Measurements from ENCODE around the gene YKT6.

DNA sequence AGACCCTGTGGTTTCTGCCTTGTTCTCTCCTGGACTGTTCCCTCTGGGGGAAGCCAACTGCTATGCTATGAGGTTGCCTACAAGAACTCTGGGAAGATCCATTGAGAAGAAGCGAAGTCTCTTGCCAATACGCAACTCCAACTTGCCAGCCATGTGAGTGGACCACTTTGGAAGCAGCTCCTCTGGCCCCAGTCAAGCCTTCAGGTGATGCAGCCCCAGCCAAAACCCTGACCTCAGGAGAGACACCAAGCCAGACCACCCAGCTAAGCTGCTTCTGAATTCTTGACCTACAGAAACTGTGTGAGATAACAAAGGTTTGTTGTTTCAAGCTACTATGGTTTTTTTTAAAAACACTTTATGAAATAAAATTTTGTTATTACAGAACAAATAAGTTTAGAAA, 39.4 kb upstream of the YKT6 start:
- TF ChIP-seq, protein P1, sequence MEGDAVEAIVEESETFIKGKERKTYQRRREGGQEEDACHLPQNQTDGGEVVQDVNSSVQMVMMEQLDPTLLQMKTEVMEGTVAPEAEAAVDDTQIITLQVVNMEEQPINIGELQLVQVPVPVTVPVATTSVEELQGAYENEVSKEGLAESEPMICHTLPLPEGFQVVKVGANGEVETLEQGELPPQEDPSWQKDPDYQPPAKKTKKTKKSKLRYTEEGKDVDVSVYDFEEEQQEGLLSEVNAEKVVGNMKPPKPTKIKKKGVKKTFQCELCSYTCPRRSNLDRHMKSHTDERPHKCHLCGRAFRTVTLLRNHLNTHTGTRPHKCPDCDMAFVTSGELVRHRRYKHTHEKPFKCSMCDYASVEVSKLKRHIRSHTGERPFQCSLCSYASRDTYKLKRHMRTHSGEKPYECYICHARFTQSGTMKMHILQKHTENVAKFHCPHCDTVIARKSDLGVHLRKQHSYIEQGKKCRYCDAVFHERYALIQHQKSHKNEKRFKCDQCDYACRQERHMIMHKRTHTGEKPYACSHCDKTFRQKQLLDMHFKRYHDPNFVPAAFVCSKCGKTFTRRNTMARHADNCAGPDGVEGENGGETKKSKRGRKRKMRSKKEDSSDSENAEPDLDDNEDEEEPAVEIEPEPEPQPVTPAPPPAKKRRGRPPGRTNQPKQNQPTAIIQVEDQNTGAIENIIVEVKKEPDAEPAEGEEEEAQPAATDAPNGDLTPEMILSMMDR (IDR thresholded peaks at IDR 0.05; ENCODE audit: low read depth, low read length), result no peak
- no peak for TF ChIP-seq EZH2phosphoT487 (IDR thresholded peaks at IDR 0.05; ENCODE audit: low read depth)
